GM12878 (cell line): ENCODE measurements around the gene ZNF785.
"Not testable (repeated sequence)": the region's sequence is repeated elsewhere in the genome, so short reads cannot be mapped to it uniquely, and the experiment has no call there.

Experiments
- FOS ChIP-seq: IDR thresholded peaks from 3 replicates; pipeline ENCODE4 v1.6.1; 2011; ENCODE audit warnings: borderline replicate concordance; ENCODE audit not compliant: insufficient read length; ENCODE audit errors: extremely low read depth
- JUNB ChIP-seq: IDR thresholded peaks from 2 replicates; pipeline ENCODE4 v1.6.1; 2016; ENCODE audit warnings: antibody characterized with exemption, mild to moderate bottlenecking
- NFIC ChIP-seq: IDR thresholded peaks from 2 replicates; pipeline ENCODE4 v1.6.1; 2012; ENCODE audit warnings: low read depth, mild to moderate bottlenecking, inconsistent platforms, low read length, moderate library complexity
- POLR2AphosphoS5 ChIP-seq: IDR thresholded peaks from 2 replicates; pipeline ENCODE4 v1.6.1; 2011; ENCODE audit warnings: mild to moderate bottlenecking, low read length, inconsistent platforms
- SMAD1 ChIP-seq: fragments of 450-650 bp; IDR thresholded peaks from 2 replicates; pipeline ENCODE4 v1.6.1; 2018; ENCODE audit warnings: mild to moderate bottlenecking, low read depth; ENCODE audit not compliant: partially characterized antibody
- SREBF2 ChIP-seq: IDR thresholded peaks from 2 replicates; pipeline ENCODE4 v1.6.1; 2012; ENCODE audit warnings: mild to moderate bottlenecking, low read length
- TF ChIP-seq, protein P1 (sequence below): IDR thresholded peaks from 2 replicates; pipeline ENCODE4 v1.6.1; 2011; ENCODE audit warnings: mild to moderate bottlenecking, low read depth, low read length, moderate library complexity; ENCODE audit not compliant: insufficient replicate concordance
- TF ChIP-seq, protein P2 (sequence below), 3 experiments: IDR thresholded peaks in 2 of 3; conservative IDR thresholded peaks in 1 of 3; 2 replicates each; pipeline ENCODE4 v1.5.1; 2011; ENCODE audit warnings: low read depth in 3 of 3, low read length in 3 of 3, mild to moderate bottlenecking in 3 of 3, control low read depth in 2 of 3, moderate library complexity in 2 of 3, inconsistent platforms in 1 of 3, mixed read lengths in 1 of 3; ENCODE audit not compliant: control insufficient read depth in 2 of 3, insufficient read depth in 1 of 3; ENCODE audit errors: extremely low read depth in 1 of 3
- TF ChIP-seq, protein P3 (sequence below): IDR thresholded peaks from 2 replicates; pipeline ENCODE4 v1.6.1; 2012; ENCODE audit warnings: improper control_type of control experiment, low read depth, low read length; ENCODE audit not compliant: insufficient replicate concordance

DNA sequence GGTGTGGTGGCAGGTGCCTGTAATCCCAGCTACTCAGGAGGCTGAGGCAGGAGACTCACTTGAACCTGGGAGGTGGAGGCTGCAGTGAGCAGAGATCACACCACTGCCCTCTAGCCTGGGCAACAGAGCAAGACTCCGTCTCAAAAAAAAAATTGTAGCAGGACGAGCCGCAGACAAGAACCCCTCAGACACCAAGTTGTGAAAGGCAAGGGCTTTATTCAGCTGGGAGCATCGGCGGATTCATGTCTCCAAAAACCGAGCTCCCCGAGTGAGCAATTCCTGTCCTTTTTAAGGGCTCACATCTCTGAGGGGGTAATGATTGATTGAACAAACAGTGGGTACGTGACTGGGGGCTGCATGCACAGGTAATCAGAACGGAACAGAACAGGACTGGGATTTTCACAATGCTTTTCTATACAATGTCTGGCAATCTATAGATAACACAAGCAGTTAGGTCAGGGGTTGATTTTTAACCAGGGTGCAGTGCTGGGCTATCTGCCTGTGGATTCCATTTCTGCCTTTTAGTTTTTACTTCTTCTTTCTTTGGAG is 44.5 kb downstream of the ZNF785 start:
- TF ChIP-seq, protein P1, sequence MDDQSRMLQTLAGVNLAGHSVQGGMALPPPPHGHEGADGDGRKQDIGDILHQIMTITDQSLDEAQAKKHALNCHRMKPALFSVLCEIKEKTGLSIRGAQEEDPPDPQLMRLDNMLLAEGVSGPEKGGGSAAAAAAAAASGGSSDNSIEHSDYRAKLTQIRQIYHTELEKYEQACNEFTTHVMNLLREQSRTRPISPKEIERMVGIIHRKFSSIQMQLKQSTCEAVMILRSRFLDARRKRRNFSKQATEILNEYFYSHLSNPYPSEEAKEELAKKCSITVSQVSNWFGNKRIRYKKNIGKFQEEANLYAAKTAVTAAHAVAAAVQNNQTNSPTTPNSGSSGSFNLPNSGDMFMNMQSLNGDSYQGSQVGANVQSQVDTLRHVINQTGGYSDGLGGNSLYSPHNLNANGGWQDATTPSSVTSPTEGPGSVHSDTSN, result not testable (repeated sequence)
- not testable (repeated sequence) for TF ChIP-seq JUNB, FOS, NFIC, POLR2AphosphoS5, SMAD1, SREBF2
- TF ChIP-seq, protein P2, sequence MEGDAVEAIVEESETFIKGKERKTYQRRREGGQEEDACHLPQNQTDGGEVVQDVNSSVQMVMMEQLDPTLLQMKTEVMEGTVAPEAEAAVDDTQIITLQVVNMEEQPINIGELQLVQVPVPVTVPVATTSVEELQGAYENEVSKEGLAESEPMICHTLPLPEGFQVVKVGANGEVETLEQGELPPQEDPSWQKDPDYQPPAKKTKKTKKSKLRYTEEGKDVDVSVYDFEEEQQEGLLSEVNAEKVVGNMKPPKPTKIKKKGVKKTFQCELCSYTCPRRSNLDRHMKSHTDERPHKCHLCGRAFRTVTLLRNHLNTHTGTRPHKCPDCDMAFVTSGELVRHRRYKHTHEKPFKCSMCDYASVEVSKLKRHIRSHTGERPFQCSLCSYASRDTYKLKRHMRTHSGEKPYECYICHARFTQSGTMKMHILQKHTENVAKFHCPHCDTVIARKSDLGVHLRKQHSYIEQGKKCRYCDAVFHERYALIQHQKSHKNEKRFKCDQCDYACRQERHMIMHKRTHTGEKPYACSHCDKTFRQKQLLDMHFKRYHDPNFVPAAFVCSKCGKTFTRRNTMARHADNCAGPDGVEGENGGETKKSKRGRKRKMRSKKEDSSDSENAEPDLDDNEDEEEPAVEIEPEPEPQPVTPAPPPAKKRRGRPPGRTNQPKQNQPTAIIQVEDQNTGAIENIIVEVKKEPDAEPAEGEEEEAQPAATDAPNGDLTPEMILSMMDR (IDR thresholded peaks at IDR 0.05 in 2 of 3, conservative IDR thresholded peaks at IDR 0.05 in 1 of 3; ENCODE audit: control insufficient read depth in 2 of 3, extremely low read depth in 1 of 3, insufficient read depth in 1 of 3, low read depth in 3 of 3, low read length in 3 of 3), result not testable (repeated sequence)
- TF ChIP-seq, protein P3, sequence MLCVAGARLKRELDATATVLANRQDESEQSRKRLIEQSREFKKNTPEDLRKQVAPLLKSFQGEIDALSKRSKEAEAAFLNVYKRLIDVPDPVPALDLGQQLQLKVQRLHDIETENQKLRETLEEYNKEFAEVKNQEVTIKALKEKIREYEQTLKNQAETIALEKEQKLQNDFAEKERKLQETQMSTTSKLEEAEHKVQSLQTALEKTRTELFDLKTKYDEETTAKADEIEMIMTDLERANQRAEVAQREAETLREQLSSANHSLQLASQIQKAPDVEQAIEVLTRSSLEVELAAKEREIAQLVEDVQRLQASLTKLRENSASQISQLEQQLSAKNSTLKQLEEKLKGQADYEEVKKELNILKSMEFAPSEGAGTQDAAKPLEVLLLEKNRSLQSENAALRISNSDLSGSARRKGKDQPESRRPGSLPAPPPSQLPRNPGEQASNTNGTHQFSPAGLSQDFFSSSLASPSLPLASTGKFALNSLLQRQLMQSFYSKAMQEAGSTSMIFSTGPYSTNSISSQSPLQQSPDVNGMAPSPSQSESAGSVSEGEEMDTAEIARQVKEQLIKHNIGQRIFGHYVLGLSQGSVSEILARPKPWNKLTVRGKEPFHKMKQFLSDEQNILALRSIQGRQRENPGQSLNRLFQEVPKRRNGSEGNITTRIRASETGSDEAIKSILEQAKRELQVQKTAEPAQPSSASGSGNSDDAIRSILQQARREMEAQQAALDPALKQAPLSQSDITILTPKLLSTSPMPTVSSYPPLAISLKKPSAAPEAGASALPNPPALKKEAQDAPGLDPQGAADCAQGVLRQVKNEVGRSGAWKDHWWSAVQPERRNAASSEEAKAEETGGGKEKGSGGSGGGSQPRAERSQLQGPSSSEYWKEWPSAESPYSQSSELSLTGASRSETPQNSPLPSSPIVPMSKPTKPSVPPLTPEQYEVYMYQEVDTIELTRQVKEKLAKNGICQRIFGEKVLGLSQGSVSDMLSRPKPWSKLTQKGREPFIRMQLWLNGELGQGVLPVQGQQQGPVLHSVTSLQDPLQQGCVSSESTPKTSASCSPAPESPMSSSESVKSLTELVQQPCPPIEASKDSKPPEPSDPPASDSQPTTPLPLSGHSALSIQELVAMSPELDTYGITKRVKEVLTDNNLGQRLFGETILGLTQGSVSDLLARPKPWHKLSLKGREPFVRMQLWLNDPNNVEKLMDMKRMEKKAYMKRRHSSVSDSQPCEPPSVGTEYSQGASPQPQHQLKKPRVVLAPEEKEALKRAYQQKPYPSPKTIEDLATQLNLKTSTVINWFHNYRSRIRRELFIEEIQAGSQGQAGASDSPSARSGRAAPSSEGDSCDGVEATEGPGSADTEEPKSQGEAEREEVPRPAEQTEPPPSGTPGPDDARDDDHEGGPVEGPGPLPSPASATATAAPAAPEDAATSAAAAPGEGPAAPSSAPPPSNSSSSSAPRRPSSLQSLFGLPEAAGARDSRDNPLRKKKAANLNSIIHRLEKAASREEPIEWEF, result not testable (repeated sequence)
